T-cell (primary cell): Measurements from ENCODE around the gene NCLN. TPM values are rescaled to one million over a fixed set of nuclear protein-coding genes. Genes with fewer than 3 reads are reported as not detected.
"Not testable (repeated sequence)": the region's sequence is repeated elsewhere in the genome, so short reads cannot be mapped to it uniquely, and the experiment has no call there.

Source experiments
- ATAC-seq, 4 experiments: fragments of 200-7000 bp in 3 of 4; fragments of 150-1000 bp in 1 of 4; cut with Tn5 transposase; replicated peaks in 1 of 4; 1 replicate in 3 of 4; 2 replicates in 1 of 4; pipeline ENCODE4 v1.10.0; 2021; ENCODE audit warnings: moderate library complexity in 3 of 4, mild to moderate bottlenecking in 2 of 4, moderate number of reproducible peaks in 1 of 4
- CTCF ChIA-PET, 2 donors: fragments of 300-600 bp; sonication (Branson Sonifier 250); formaldehyde crosslinking; loops; one replicate each; lab custom pipeline; 2022; ENCODE audit warnings: antibody characterized with exemption in 2 of 2; lab: Charles Lee
- POLR2A ChIA-PET, 2 donors: fragments of 300-600 bp; sonication (Branson Sonifier 250); formaldehyde crosslinking; loops; one replicate each; lab custom pipeline; 2022; ENCODE audit warnings: antibody characterized with exemption in 2 of 2; lab: Charles Lee
- DNase-seq, 35 experiments: peaks; one replicate each; pipeline versions ENCODE4 v3.0.0 to v3.0.0-alpha.2; 2013 to 2023
- H3K27ac ChIP-seq: one replicate; pipeline ENCODE4 v1.5.1; 2013; ENCODE audit warnings: low read length
- H3K27me3 ChIP-seq, 2 experiments: replicated peaks in 1 of 2; 1 replicate in 1 of 2; 2 replicates in 1 of 2; pipeline versions ENCODE4 v1.6.1 to v1.7.0; 2013; ENCODE audit warnings: low read length in 1 of 2, mixed read lengths in 1 of 2; ENCODE audit not compliant: control insufficient read depth in 2 of 2, insufficient read depth in 2 of 2; ENCODE audit errors: extremely low read depth in 1 of 2
- H3K36me3 ChIP-seq, 2 donors: 1 replicate in 1 of 2; 2 replicates in 1 of 2; pipeline versions ENCODE4 v1.6.1 to v1.7.0; 2013; ENCODE audit warnings: low read length in 1 of 2; ENCODE audit not compliant: control insufficient read depth in 2 of 2, insufficient read depth in 1 of 2; ENCODE audit errors: extremely low read depth in 1 of 2
- H3K4me1 ChIP-seq, 2 experiments: 1 replicate in 1 of 2; 2 replicates in 1 of 2; pipeline versions ENCODE4 v1.6.1 to v1.7.0; 2013; ENCODE audit warnings: low read length in 2 of 2, mixed read lengths in 1 of 2; ENCODE audit not compliant: insufficient read depth in 2 of 2, control insufficient read depth in 1 of 2; ENCODE audit errors: extremely low read depth in 1 of 2
- H3K4me3 ChIP-seq, 2 donors: 1 replicate in 1 of 2; 2 replicates in 1 of 2; pipeline versions ENCODE4 v1.5.1 to v1.7.0; 2013; ENCODE audit warnings: mild to moderate bottlenecking in 2 of 2, low read length in 1 of 2, moderate library complexity in 1 of 2; ENCODE audit not compliant: control insufficient read depth in 1 of 2; ENCODE audit errors: extremely low read depth in 1 of 2
- H3K9me3 ChIP-seq: 2 replicates; pipeline ENCODE4 v1.7.0; 2013
- H3K27ac Mint-ChIP-seq, 2 donors: one replicate each; pipeline ENCODE4 v1.8.0; 2020 to 2021; ENCODE audit warnings: mild to moderate bottlenecking in 2 of 2, mixed read lengths in 2 of 2
- H3K27me3 Mint-ChIP-seq, 2 donors: one replicate each; pipeline ENCODE4 v1.8.0; 2021 to 2022; ENCODE audit warnings: mixed read lengths in 2 of 2
- H3K36me3 Mint-ChIP-seq: one replicate; pipeline ENCODE4 v1.8.0; 2021; ENCODE audit warnings: mixed read lengths
- H3K4me1 Mint-ChIP-seq, 3 donors: one replicate each; pipeline ENCODE4 v1.8.0; 2020 to 2022; ENCODE audit warnings: mixed read lengths in 3 of 3, mild to moderate bottlenecking in 1 of 3
- H3K4me3 Mint-ChIP-seq, 3 donors: one replicate each; pipeline ENCODE4 v1.8.0; 2020 to 2022; ENCODE audit warnings: mild to moderate bottlenecking in 3 of 3, mixed read lengths in 3 of 3, moderate library complexity in 3 of 3
- H3K9me3 Mint-ChIP-seq, 3 donors: one replicate each; pipeline ENCODE4 v1.8.0; 2020 to 2022; ENCODE audit warnings: mixed read lengths in 3 of 3
- WGBS: methylation state at CpG from one replicate; pipeline ENCODE4 v1.1.5; 2013; ENCODE audit warnings: missing lambda C conversion rate; ENCODE audit not compliant: insufficient coverage; 5-methylcytosine and 5-hydroxymethylcytosine counted together
- total RNA-seq, 35 experiments: library from RNA in 6 of 35; stranded (reverse) in 6 of 35; fragments of 120-200 nt in 1 of 35; gene quantifications; one replicate each; pipeline versions ENCODE4 v1.2.1 to v1.2.4 and lab custom pipeline; 2013 to 2026

The NCLN gene
- total RNA-seq, 5 donors from 2014 or later (not counting 1 experiment from before 2014, with no cell fraction given) = 47.2 to 69.5 (median 61.0) TPM

DNA sequence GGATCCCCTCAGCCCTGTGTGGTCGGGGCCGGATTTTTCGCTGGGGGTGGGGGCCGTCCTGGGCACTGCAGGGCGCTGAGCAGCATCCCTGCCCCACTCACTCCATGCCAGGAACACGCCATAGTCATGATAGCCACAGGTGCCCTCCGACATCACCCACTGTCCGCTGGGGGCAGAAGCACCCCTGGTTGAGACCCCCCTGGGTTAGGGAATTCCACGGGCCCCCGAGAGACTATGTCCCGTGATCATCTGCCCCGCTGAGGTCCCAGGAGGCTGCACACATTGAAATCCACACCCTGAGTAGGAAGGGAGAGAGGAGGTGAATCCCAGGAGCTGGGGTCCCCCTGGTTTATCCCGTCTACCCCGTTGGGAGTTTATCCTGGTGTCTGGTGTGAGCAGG is 16.2 kb downstream of the NCLN start:
- Mint-ChIP-seq H3K27me3 (no peaks in the 10 kb centered on the region), H3K4me3 (no peak overlapping the region), H3K9me3 (no peaks in the 10 kb centered on the region), H3K27ac (no peak overlapping the region), H3K4me1 (no peaks in the 10 kb centered on the region), H3K36me3 (no peaks in the 10 kb centered on the region)
- WGBS = 96% methylated on average over 5 of the region's 14 CpGs
- ATAC-seq (no peak), DNase-seq (no peak)
- Histone ChIP-seq H3K27ac (no peak overlapping the region), H3K9me3 (no peaks in the 10 kb centered on the region), H3K4me1 (no peaks in the 10 kb centered on the region), H3K36me3 (peaks cover 4 to 32% of the 10 kb centered on the region in 2 donors), H3K27me3 (no peaks in the 10 kb centered on the region), H3K4me3 (no peak overlapping the region)
- CTCF ChIA-PET = no interaction called here
- POLR2A ChIA-PET = no interaction called here

DNA sequence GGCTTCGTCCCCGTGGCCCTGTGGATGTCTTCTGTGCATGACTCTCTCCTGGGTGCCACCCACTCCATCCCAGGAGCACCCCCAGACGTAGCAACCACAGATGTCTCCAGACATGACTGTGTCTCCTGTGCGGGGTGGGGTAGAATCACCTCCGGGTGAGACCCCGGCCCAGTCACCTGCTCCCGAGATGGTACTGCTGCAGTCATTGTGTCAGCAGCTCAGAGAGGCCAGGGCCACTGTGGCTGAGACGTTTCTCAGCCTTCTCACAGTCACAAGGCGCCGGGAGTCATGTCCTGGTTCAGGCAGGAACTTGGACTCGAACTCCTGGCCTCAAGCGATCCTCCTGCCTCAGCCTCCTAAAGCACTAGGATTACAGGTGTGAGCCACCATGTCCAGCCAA is 16.6 kb downstream of the NCLN start:
- ChIA-PET POLR2A (no interaction called here), CTCF (interaction anchor here in 1 of 2 donors (0.6 kb wide), 1 partner anchor 251 kb away, joined by 3 read pairs; no protein-coding TSS in a partner anchor)
- no peaks in the 10 kb centered on the region for H3K27me3 Mint-ChIP-seq
- Histone ChIP-seq H3K27ac (no peak overlapping the region), H3K9me3 (no peaks in the 10 kb centered on the region), H3K36me3 (peaks cover 8 to 36% of the 10 kb centered on the region in 2 donors), H3K4me1 (no peaks in the 10 kb centered on the region), H3K4me3 (no peak overlapping the region), H3K27me3 (no peaks in the 10 kb centered on the region)
- ATAC-seq (no peak), DNase-seq (no peak)
- no peaks in the 10 kb centered on the region for H3K9me3 Mint-ChIP-seq
- H3K36me3 Mint-ChIP-seq = no peaks in the 10 kb centered on the region
- H3K4me3 Mint-ChIP-seq = no peak overlapping the region
- WGBS = 94% methylated on average over 9 of the region's 12 CpGs
- H3K27ac Mint-ChIP-seq = no peak overlapping the region
- H3K4me1 Mint-ChIP-seq = no peaks in the 10 kb centered on the region

DNA sequence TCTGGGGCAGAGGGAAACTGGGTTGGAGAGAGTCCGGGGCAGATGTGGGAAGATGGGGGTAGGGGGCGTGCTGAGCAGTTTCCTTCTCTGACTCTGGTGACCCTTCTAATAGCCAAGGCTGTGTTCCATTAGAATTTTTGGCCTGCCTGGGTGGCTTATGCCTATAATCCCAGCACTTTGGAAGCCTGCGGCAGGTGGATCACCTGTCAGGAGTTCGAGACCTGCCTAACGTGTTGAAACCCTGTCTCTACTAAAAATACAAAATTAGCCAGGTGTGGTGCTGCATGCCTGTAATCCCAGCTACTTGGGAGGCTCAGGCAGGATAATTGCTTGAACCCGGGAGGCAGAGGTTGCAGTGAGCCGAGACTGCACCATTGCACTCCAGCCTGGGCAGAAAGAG is 17.2 kb downstream of the NCLN start:
- not testable (repeated sequence) for H3K36me3 Mint-ChIP-seq, H3K4me3 ChIP-seq, H3K27ac Mint-ChIP-seq, ATAC-seq, DNase-seq, H3K9me3 ChIP-seq, H3K27ac ChIP-seq, H3K4me3 Mint-ChIP-seq, H3K27me3 Mint-ChIP-seq, H3K4me1 Mint-ChIP-seq, H3K27me3 ChIP-seq, H3K9me3 Mint-ChIP-seq, H3K4me1 ChIP-seq
- CTCF ChIA-PET = interaction anchor here in 1 of 2 donors (0.6 kb wide), 1 partner anchor 252 kb away, joined by 3 read pairs; no protein-coding TSS in a partner anchor
- peaks cover 9 to 42% of the 10 kb centered on the region in 2 donors for H3K36me3 ChIP-seq
- POLR2A ChIA-PET = interaction anchor here in 1 of 2 donors (0.7 kb wide), 1 partner anchor 1960 kb away, joined by 4 read pairs; no protein-coding TSS in a partner anchor
- 100% methylated on average over 4 of the region's 7 CpGs for WGBS

DNA sequence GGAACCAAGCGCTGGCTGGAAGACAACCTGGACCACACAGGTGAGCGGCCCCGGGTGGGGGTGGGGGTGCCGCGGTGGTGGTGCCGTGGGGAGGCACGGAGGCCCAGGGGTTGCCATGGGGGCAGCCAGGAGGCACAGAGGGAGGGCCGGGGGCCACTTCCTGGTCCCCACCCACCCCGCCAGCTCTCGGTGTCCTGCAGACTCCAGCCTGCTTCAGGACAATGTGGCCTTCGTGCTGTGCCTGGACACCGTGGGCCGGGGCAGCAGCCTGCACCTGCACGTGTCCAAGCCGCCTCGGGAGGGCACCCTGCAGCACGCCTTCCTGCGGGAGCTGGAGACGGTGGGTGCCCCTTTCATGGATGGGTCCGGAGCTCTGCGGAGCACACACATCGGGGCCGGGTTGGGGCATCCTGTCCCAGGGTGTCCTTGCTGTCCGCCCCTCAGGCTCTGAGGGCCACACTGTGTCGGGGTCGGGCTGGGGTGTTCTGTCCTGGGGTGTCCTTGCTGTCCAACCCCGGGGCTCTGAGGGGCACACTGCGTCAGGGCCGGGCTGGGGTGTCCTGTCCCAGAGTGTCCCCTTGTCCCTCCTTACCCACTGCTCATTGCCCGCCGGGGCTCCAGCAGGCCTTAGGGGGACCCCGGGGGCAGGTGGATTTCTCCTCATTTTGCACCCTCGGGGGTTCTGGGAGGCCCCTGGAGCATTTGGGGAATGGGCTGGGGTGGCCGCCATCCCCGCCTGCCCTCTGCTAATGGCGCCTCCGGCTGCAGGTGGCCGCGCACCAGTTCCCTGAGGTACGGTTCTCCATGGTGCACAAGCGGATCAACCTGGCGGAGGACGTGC is 18.3 kb downstream of the NCLN start:
- ATAC-seq = no peak
- H3K27me3 Mint-ChIP-seq = no peaks in the 10 kb centered on the region

DNA sequence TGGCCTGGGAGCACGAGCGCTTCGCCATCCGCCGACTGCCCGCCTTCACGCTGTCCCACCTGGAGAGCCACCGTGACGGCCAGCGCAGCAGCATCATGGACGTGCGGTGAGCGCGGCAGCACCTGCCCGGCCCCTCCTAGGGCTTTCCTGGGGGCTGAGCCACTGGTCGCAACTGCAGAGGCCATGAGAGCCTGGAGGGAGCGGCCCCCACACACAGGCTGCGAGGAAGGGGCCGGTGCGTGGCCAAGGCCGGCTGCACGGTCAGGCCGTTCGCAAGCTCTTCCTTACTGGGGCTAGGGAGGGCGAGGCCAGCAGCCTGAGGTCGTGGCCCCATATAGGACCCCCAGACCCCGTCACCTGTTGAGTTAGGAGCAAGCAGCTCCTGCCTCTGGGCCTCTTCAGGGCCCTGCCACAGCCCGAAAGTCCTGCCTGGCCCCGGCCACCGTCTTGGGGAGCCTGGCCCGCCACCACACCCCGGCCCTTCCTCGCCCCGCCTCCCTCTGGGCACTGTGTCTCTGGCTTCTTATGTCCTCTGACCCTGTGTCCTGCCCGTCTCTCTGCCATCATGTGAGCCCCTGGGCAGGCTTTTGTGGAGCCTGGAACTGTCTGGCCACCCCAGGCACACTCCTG is 19.0 kb downstream of the NCLN start:
- H3K36me3 ChIP-seq = peaks cover 20 to 38% of the 10 kb centered on the region in 2 donors

More for the DNA sequence above, 18.3 kb downstream of the NCLN start:
- H3K4me3 Mint-ChIP-seq = no peak overlapping the region
- no peaks in the 10 kb centered on the region for H3K36me3 Mint-ChIP-seq
- Histone ChIP-seq H3K4me1 (no peaks in the 10 kb centered on the region), H3K36me3 (peaks cover 19 to 41% of the 10 kb centered on the region in 2 donors), H3K9me3 (no peaks in the 10 kb centered on the region), H3K27ac (no peak overlapping the region), H3K27me3 (no peaks in the 10 kb centered on the region), H3K4me3 (no peak overlapping the region)
- ChIA-PET POLR2A (no interaction called here), CTCF (no interaction called here)
- DNase-seq = no peak
- 96% methylated on average over 38 of the region's 43 CpGs for WGBS
- no peaks in the 10 kb centered on the region for H3K4me1 Mint-ChIP-seq
- no peaks in the 10 kb centered on the region for H3K9me3 Mint-ChIP-seq
- no peak overlapping the region for H3K27ac Mint-ChIP-seq

DNA sequence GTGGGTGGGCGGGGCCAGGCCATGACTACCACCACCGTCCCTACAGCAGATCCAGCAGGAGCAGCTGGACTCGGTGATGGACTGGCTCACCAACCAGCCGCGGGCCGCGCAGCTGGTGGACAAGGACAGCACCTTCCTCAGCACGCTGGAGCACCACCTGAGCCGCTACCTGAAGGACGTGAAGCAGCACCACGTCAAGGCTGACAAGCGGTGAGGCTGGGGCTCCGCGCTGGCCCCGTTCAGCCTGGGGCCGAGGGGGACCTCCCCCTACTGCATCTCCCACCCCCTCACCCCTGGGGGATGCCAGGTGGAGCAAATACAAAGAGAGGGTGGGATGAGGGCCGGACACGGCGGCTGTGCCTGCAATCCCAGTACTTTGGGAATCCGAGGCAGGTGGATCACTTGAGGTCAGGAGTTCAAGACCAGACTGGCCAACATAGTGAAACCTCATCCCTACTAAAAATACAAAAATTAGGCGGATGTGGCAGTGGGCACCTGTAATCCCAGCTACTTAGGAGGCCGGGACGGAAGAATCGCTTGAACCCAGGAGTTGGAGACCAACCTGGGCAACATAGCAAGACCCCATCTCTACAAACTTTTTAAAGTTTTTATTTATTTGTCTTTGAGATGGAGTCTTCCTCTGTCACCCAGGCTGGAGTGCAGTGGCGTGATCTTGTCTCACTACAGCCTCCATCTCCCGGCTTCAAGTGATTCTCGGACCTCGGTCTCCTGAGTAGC is 20.7 kb downstream of the NCLN start:
- Histone ChIP-seq H3K4me1 (peaks cover 0 to 3% of the 10 kb centered on the region in 2 experiments), H3K27me3 (peaks cover 0 to 7% of the 10 kb centered on the region in 2 experiments), H3K9me3 (no peaks in the 10 kb centered on the region), H3K27ac (no peak overlapping the region), H3K36me3 (peaks cover 20 to 35% of the 10 kb centered on the region in 2 donors), H3K4me3 (no peak overlapping the region)
- ChIA-PET CTCF (no interaction called here), POLR2A (interaction anchor here in 1 of 2 donors (0.6 kb wide), 1 partner anchor 769 kb away, joined by 4 read pairs; no protein-coding TSS in a partner anchor)
- DNase-seq (no peak), ATAC-seq (no peak)
- Mint-ChIP-seq H3K4me3 (no peak overlapping the region), H3K36me3 (peaks cover 3% of the 10 kb centered on the region), H3K4me1 (peaks cover 0 to 3% (median 0%) of the 10 kb centered on the region in 3 donors), H3K27ac (no peak overlapping the region), H3K27me3 (no peaks in the 10 kb centered on the region), H3K9me3 (no peaks in the 10 kb centered on the region)
- 95% methylated on average over 11 of the region's 28 CpGs for WGBS

More for the DNA sequence above, 19.0 kb downstream of the NCLN start:
- ATAC-seq = no peak
- H3K9me3 ChIP-seq = no peaks in the 10 kb centered on the region
- WGBS = 92% methylated on average over 35 of the region's 35 CpGs
- Mint-ChIP-seq H3K27ac (no peak overlapping the region), H3K4me1 (no peaks in the 10 kb centered on the region), H3K36me3 (peaks cover 3% of the 10 kb centered on the region), H3K27me3 (no peaks in the 10 kb centered on the region), H3K9me3 (no peaks in the 10 kb centered on the region), H3K4me3 (no peak overlapping the region)
- H3K27ac ChIP-seq = no peak overlapping the region
- no peak overlapping the region for H3K4me3 ChIP-seq
- ChIA-PET POLR2A (no interaction called here), CTCF (no interaction called here)
- H3K27me3 ChIP-seq = no peaks in the 10 kb centered on the region
- DNase-seq = no peak
- no peaks in the 10 kb centered on the region for H3K4me1 ChIP-seq
